Effector CD8-positive, alpha-beta T cell (primary cell): ENCODE measurements around the gene BRF1.
"Not testable (repeated sequence)": the region's sequence is repeated elsewhere in the genome, so short reads cannot be mapped to it uniquely, and the experiment has no call there.

Source experiments
- DNase-seq: peaks from one replicate; lab custom pipeline; 2025; lab: John Stamatoyannopoulos, UW

BRF1 gene

DNA sequence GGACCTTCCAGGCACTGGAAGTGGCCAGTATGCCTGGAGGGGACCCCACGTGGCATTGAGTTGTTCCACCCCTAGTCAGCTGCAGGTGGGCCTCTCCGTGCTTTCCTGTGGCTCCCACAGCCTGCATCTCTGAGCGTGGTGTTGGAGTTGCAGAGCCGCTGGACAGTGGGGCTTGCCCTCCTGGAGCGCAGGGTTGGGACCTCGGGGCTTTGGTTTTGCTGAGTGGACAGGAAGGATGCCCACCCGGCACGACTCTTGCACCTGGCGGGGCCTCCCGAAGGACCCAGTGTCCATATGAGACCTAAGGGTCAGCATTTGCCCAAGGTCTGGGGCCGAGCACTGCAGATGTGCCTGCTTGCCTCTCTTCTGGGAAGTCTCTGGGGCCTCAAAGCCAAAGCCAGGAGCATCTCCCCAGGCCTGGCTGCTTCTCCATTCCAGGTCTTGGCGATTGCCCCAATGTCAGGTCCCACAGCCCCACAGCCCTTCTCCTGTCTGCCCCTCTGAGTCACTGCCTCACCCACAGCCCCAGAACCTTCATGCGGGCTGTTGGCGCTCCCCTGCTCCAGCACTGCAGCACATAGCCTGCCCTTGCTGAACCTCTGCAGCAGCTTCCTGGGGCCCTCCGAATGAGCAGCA, 15.3 kb upstream of the BRF1 start:
- DNase-seq: no peak

DNA sequence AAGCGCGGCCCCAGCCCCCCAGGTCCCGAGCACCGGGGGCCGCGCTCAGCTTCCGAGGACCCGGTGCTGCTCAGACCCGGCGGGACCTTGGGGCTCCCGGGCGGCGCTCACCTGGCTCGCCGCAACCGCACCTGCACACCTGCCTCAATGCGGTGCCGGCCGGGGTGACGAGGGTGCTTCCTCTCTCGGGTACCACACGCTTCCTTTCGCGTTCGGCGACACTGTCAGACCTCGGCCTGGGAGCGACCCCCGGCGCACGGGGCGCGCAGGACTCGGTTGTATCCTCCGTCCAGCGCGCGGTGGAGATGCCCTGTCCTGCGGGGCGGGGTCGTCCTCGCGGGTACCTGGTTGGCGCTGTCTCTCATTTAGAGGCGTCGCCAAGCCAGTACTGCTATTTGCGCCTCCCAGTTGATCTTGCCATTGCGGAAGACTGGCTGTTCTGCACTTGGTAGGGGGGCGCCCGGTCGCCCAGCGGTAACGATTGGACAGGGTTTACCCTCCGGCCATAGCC, 14.5 kb upstream of the BRF1 start:
- peak; percentile 13 for DNase-seq

DNA sequence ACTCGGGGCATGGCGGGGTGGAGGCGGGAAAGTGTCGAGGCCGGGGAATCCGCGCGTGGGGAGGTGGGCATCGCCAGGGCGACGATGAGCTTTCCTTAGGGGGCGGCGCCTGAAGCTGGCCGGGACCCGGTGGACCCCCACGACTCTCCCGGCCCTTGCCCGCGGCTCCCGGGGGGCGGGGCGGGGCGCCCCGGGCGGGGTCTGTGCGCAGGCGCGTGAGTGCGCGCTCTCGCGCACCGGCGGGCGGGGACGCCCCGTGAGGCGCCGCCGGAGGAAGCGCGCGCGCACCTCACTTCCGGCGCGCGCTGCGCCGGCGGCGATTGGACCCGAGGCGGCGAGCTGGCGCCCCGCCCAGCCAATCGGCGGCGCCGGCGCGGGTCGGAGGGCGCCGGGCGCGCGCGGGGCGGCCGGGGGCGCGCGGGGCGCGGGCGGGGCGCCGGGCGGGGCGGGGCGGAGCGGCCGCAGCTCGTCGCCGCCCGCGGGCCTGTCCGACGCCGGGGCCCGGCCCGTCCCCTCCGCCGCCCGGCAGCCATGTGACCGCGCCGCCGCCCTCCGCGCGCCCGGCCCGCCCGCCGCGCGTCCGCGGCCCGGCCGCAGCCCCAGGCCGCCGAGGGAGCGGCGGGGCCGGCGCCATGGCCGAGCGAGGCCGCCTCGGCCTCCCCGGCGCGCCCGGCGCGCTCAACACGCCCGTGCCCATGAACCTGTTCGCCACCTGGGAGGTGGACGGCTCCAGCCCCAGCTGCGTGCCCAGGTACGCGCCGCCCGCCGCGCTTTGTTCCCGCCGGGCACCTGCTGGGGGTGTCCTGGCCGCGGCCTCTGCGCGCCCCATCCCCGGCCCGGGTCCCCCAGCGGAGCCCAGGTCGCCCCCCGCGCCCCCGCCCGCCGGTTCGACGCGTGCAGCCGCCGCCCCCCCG, 13.7 kb upstream of the BRF1 start, which contains the start of gene PACS2:
Gene PACS2, plus strand, starts transcription at position 462 of the 914 bp plus-strand sequence. Its CDS starts 171 bp downstream, at position 633.
- DNase-seq: peak; percentile 71

DNA sequence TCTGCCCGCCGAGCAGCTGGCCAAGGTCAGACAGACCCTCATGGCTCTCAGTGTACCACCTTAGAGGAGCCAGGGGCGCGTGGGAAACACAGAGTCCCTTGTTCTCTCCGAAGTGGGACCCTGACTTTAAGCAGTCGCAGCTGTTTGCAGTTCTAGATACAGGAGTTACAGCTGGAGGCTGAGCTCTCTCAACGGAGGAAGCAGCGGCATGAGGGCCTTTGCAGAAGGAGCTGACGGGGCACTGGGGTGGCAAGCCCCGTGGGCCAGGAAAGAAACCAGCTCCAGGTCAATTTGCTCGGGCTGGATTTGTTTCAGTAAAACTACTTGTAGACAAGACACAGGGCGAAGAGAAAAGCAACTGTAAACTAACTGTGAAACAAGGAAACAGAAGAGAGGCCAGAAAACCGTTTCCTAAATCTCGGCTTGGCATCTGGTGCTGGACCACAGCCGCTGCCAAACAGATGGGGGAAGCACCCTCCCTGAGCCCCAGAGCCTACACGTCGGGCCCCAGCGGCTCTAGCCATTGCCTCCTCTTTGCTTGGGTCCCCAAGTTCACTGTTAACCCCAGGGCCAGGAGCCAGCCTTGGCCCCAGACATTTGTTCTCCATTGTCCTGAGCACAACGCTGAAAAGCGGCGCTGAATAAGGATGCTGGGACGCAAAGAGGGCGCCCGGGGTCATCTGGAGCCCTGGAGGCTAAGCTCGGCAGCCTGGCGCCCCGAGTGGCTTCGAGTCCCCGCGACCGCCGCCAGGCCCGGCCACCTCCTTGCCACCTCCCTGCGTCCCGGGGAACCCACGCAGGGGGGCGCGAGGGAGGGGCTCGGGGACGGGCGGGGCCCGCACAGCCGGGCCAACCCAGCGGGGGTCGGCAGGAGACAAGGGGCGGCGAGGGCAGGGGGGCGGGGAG, 12.8 kb upstream of the BRF1 start:
- DNase-seq: no peak

DNA sequence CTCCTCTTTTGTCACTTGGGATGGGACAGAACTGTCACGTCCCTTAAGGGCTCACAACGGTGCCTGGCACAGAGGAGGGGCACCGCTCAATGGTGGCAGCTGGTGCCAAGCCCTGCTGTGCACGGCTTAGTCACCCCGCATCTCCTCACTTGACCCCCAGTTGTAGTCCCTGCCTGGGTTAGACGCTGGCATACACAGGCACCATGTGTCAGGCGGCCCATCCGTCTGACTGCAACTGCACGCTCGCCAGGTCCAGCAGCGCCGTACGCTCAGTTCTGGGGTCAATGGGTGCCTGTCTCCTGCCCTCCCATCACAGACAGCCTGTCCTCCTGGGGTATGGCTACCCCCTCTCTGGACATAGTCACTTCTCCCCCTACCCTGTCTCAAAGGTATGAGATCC, 12.2 kb upstream of the BRF1 start:
- DNase-seq: no peak

DNA sequence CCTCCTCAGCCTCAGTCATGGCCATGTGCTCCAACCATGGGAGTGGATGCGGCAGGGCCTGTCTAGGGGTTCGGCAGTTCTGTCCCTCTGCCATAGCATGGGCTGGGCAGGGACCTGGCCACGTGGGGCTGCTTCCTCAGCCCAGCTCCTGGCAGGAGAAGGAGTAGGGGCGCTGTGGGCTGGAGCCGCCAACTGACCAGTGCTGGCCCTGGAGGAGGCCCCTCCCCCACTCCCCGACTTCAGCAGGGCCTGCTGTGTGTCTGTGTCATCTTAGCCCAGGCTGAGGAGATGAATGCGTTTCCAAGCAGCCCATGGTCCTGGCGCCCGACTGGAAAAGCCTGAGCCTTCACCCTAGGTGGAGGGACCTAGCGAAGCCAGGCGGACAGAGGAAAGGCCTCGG, 11.0 kb upstream of the BRF1 start:
- DNase-seq: no peak

DNA sequence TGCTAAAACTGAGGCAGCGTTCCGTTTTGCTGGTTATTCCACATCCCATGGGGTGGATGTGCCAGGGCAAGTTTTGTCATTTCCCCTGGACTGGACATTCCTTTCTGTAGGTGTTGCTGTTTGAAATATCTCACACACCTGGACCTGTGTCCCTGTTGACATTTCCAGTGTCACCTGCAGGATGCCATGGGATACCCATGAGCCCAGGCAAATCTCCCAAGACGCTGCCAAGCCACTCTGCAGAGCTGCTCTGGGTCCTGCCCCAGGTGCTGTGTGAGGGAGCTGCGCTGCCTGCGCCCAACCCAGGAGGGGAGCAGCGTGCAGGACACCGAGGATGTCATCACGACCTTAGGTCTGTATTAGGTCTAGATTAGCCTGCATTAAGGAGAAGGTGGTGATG, 8.6 kb upstream of the BRF1 start:
- no peak for DNase-seq

DNA sequence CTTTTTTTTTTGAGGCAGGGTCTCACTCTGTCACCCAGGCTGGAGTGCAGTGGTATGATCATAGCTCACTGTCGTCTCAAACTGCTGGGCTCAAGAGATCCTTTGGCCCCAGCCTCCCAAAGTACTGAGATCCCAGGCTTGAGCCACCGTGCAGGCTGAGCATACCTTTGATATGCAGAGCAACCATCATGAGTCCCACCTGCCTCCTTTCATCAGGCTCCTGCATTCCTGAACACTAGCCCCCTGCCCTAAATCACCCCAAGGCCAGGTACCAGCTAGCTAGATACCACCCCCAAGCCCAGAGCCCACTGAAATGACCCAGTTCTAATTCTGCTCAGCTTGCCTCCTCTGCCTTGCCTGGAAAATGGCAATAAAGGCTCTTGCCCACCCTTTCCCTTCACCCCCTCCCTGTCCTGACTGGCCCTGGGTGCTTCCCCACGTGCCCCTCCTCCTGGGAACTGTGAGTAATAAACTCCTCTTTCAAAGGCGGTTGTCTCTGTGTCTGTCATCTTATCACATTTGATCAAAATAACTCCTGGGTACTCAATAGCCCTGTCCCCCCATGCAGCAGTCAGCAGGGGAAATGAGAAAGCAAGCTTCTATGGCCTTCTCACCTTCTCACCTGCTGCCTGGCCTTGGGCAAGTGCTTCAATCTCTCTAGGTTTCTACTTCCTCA, 6.4 kb upstream of the BRF1 start:
- no peak for DNase-seq

DNA sequence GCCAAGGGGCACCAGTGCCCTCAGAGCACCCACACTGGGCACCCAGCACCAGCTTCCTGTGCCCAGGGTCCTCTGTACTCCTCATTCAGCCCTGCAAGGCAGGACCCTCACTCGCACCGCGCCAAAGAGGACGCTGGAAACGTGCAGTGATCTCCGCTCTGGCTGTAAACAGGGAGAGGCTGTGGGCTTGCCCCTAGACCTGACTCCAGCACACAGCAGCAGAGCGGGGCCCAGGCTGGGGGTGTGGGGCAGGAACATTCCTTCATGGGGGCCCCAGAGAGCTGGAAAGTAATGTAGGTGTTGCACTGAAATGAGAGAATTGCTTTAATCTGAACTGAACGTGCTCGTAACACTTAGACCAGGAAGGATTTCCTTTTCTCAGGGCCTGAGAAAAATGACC, 5.0 kb upstream of the BRF1 start:
- DNase-seq: no peak

DNA sequence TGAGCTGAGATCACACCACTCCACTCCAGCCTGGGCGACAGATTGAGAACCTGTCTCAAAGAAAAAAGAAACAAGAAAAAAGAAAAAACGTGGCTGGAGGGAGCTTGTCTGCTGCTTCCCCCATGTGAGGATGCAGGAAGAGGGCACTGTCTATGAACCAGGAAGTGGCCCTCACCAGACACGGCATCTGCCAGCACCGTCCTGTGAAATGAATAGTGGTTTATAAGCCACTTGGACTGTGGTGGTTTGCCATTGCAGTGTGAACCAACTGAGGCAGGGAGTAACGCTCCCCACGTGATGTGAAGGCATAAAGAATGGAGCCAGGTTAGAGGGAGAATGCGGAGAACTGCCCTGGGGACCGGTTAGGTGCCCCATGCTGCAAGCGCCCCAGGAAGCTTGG, 4.5 kb upstream of the BRF1 start:
- DNase-seq: no peak

DNA sequence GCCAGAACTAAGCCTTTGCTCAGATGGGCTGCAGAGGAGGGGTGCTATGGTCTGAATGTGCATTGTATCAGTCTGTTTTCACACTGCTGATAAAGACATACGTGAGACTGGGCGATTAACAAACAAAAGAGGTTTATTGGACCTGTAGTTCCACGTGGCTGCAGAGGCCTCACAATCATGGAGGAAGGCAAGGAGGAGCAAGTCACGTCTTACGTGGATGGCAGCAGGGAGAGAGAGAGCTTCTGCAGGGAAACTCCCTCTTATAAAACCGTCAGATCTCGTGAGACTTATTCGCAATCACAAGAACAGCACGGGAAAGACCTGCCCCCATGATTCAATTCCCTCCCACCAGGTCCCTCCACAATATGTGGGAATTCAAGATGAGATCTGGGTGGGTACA, 3.8 kb upstream of the BRF1 start:
- no peak for DNase-seq

DNA sequence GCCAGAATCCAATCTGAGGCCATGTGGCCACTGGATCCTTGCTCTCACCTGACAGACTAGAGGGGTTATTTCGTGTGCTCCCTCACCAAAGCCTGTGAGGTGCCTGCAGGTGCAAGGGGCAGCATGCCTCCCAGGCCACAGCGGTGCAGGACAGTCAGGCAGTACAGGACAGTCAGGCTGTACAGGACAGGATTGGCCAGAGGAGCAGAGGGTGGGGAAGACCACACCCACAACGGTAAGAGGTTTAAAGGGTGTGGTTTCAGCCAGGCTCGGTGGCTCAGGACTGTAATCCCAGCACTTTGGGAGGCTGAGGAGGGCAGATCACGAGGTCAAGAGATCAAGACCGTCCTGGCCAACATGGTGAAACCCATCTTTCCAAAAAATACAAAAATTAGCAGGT, 3.1 kb upstream of the BRF1 start:
- DNase-seq: no peak

DNA sequence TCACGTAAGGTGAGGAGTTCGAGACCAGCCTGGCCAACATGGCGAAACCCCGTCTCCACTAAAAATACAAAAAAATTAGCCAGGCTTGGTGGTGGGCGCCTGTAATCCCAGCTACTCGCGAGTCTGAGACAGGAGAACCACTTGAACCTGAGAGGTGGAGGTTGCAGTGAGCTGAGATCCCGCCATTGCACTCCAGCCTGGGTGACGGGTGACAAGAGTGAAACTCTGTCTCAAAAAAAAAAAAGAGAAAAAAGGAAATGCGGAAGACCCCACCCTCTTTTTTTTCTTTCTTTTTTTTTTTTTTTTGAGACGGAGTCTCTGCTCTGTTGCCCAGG, 1.1 kb upstream of the BRF1 start:
- not testable (repeated sequence) for DNase-seq

DNA sequence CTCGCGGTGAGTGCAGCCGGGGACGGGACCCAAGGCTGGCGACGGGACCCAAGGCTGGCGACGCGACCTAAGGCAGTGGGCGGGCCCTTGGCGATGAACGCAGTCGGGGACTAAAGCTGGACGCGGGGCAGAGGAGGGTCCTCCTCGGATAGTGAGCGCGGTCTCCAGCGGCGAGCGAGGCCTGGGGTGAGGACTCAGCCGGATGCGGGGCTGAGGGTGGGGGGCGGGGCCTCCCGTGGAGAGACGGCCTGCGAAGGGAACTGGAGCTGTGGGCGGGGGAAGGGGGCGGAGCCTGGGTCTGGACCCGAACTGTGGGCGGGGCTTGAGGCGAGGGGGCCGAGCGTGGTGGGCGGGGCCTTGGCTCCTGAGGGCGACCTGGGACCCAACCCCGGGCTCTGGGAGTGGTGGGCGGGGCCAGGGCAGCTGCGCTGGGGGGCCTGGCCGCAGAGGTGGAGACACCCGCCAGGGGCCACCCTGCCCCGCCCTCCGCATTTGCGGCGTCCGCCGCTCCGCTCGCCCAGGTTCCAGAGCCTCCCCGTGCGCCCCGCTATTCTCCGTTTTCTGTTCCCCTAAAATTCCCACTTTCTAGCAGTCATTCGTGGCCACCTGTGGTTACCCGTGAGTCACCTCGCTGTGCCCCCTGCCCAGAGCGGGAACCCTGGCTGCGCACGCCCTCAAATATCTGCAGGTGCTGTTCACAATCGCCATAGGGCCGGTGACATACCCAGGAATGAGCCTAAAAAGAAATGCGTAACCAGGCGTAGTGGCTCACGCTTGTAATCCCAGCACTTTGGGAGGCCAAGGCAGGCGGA, 508 bp upstream of the BRF1 start:
- peak; percentile 98 for DNase-seq

DNA sequence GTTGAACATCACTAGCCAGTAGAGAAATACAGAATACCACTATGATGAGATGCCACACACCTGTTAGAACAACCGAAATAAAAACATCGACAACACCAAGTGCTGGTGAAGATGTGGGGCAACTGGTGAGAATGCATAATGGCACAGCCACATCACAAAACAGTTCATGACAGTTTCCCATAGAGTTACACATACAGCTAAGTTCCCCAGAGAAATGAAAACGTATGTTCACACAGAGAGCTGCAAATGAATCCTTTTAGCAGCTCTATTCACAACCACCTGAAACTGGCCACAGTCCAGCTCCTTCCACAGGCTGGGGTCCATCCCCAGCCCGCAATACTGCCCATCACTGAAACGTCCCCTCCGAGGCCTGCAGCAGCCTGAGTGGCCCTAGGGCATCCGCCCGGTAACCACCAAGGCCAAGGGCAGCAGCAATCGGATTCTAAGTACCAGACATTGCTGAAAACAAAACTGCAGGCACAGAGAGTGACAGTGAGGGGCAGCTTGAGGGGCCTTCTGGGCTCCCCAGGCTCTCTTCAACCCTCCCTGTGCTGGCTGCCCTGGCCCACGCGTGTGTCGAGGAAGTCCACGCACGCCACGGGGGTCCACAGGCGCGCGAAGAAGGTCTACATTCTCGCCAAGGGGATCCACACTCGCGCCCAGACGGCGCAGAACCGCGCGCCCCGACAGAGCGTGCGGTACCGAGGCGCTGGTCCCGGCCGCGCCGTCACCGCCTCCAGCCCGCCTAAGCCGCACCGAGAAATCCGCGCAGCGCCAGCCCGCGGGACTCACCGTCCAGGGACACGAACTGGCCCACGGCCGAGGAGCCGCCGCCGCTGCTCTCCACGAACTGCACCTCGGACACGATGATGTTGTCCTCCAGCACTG, 903 bp downstream of the BRF1 start:
- DNase-seq: no peak

DNA sequence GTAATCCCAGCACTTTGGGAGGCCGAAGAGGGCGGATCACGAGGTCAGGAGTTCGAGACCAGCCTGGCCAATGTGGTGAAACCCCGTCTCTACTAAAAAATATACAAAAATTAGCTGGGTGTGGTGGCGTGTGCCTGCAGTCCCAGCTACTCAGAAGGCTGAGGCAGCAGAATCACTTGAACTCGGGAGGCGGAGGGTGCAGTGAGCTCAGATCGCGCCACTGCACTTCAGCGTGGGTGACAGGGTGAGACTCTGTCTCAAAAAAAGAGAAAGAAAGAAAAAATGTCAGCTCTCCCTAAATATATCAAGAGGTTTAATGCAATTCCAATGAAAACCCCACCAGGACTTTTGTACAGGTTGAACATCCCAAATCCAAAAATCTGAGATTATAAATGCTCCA, 3.5 kb downstream of the BRF1 start:
- not testable (repeated sequence) for DNase-seq

DNA sequence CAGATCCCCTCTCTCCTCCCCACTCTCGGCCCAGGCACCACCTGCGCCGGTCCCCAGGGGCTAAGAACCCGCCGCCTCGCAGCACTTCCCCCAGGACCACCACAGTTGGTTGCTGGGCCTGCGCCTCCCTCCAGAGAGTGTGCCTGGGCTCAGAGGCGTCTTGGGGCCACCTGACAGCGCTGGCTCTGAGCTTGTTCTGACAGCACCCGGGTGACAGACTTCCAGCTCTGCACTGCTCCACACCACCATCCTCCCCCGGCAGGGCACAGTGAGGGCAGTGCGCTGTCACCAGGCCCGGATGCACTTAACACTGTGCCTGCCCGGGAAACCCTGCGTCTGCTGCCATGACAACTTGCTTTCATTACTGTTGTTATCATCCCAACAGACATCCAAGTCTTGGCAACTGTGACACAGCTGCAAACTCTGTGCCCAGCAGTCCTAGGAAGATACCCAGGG, 6.6 kb downstream of the BRF1 start:
- peak; percentile 26 for DNase-seq

DNA sequence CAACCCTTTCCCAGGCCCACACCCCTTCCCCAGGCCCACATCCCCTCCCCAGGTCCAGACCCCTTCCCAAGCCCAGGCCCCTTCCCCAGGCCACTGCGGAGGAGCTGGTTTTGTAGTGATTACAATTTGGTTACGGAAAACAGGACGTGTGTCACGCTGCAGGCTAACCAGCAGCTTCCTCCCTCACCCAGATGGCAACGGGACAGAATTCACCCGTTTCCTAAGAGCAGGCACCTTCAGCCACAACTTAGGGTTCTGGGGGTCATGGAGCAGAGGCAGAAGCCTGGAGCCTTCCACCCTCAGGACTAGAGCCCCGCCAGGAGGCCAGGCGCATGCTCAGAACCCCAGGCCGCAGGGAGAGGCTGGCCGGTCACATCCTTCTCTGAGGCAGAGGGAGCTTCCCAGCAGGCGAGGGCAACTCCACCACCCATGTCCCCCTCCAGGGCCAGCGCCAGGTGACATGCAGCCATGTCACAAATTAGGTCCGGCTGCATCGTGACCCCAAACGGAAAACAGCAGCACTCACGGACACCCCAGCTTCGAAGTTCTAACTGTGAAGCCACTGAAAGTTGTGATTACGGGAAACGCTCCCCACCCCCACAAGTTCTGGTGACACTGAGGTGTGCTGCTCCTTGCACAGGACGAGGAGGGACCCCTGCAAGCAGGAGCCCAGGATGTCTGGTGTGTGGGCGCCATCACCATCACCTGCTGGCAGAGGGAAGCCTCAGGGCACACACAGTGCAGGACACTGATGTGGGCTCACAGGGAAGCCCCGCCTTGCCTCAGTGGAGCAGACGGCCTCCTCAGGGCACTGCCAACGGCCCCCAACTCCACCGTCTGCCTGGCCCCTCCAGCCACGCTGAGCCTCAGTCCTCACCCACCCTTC, 7.7 kb downstream of the BRF1 start:
- no peak for DNase-seq
